HG03575 (cell line): Measurements from ENCODE around the gene CLDN6.

Experiments used
- ATAC-seq: cut with Tn5 transposase; IDR thresholded peaks from one replicate; pipeline ENCODE4 v1.9.1; 2021; ENCODE audit not compliant: unreplicated experiment, insufficient number of reproducible peaks, low FRiP score; ENCODE audit errors: extremely low read depth

Gene CLDN6

GRCh38 chr16:2966043-2966807 is 51.8 kb downstream of the CLDN6 start:
- ATAC-seq, result no peak
